NCI-H2081 (cell line): ENCODE measurements around the gene AKT3.

ENCODE experiments used
- DNase-seq, 2 experiments: peaks; one replicate each; lab custom pipeline; 2025; lab: John Stamatoyannopoulos, UW

The AKT3 gene

GRCh38 chr1:243488459-243489157 is 361.4 kb downstream of the AKT3 start:
- no peak for DNase-seq

GRCh38 chr1:243487649-243488227 is 362.3 kb downstream of the AKT3 start:
- DNase-seq: no peak

GRCh38 chr1:243487036-243487648 is 362.9 kb downstream of the AKT3 start:
- DNase-seq: no peak

DNA sequence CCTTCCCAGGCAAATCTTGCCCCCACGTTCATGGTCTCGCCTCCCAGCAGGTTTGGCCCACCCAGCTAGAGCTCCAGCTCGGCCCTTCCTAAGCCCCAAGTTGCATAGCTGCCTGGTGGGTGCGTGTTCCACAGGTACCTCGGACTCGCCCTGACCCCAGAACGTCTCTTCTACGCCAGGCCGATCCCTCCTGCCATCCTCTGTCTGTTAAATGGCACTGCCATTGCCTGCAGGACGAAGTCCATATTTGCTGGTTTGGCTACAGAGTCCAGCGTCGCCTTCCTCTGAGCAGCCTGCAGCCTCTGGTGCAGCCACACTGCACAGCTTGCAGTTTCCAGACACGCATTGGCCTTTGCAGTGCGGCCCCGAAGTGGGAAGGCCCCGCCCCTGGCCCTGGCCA is 366.1 kb downstream of the AKT3 start:
- DNase-seq: no peak

DNA sequence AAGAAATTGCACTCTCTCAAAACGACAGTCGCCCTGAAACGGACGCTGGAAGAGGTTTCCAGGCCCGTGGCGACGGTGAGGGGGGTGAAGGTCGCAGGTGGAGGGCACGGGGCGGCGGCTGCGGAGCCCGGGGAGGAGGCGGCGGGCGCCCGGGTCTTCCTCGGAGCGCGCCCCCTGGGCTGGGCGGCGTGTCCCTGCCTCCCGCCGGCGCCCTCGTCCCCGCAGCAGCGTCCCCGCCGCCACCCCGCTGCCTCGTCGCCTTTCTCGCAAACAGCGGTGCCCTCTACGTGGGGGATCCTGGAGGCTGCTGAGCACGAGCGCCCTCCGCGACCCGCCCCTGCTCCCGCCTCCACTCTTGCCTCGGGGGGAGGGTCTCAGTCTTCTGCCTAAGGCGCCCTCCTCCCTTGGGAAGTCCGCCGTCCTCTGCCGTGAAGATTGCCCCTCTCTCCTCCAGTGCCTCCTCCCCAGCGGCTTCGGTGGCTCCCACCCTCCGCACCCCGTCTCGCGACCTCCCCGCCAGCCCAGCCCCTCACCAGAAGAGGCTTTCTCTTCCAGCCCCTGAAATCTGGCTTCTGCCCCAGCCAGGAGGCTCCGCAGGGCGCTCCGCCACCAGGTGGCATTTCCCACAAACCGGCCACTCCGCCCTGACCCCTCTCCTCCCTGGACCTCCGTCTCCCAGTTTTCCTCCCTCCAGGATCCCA is 366.8 kb downstream of the AKT3 start:
- DNase-seq: no peak

DNA sequence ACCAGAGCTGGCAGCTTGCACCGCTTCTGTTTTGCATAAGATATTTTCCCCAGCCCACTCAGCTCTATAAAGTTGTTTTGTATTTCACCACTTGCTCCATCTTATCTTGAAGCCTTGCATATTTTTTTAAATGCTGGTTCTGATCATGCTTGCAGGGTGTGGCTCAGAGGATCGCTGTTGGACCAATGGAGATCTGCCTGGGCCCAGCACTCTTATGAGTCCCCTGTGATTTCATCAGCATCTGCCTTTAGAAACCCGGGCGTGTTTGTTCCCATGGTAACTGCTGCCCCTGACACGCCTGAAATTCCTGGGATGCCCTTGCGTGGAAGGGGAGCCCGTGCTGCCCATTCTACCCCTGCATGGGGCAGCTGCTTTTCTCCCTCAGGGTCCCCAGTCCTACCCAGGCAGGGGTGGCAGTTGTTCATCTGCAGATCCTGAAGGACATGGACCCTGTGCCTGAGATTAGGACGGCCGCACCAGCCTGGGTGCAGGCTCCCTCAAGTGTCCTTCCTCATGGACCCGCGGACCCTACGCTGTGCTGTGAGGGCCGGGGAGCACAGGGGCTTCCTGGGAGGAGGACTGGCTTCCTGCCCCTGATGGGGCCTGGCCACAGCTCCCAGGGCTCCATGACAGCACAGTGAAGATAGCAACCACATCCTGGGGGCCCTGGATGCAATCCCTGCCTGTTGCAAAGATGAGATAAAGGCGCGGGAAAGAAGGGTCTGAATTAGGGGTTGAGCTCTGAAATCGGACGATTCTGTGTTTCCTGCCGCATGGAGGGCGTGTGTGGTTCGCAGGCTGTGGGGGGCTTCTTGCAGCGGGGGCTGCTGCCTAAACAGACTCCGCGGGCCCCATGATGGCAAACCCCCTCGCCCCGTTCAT is 367.7 kb downstream of the AKT3 start:
- DNase-seq: no peak

GRCh38 chr1:243481101-243481500 is 368.9 kb downstream of the AKT3 start:
- no peak for DNase-seq

GRCh38 chr1:243477731-243478290 is 372.2 kb downstream of the AKT3 start:
- no peak for DNase-seq

- DNase-seq: no peak
Observed at GRCh38 chr1:243475966-243476365, 374.1 kb downstream of the AKT3 start.

GRCh38 chr1:243474906-243475305 is 375.1 kb downstream of the AKT3 start:
- DNase-seq: no peak

DNA sequence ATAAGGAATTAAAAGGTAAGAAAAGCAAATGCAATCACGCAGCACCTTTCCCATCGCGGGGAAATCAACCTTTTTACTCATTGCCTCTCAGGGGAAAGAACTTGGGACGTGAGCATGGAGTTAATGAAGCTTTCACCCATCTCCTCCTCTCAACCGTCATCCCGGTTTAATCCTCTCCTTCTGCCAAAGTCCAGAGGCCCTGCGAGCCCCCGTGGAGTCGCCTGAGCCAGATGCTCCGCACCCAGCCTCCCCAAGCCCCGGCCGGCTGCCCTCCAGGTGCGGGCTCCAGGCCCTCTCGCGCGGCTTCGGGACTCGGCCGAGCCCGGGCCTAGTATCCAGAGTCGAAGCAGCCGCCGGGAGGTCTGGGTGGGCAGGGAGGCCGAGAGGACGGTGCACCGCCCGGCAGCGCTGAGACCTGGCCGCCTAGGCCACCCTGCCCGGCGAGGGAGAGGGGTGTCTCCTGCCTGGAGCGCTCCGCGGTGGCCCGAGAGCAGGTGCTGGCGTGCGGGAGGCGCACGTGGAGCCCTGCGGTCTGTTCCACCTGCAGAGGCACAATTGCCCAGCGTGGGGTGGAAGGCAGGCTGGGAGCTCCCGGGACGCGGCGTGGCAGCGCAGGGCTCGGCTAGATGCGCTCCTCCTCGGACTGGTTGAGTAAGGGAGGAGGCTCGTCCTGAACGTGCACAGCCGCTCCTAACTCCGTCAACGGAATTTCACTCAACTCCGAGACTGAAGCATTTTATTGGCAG is 375.7 kb downstream of the AKT3 start:
- no peak for DNase-seq

DNA sequence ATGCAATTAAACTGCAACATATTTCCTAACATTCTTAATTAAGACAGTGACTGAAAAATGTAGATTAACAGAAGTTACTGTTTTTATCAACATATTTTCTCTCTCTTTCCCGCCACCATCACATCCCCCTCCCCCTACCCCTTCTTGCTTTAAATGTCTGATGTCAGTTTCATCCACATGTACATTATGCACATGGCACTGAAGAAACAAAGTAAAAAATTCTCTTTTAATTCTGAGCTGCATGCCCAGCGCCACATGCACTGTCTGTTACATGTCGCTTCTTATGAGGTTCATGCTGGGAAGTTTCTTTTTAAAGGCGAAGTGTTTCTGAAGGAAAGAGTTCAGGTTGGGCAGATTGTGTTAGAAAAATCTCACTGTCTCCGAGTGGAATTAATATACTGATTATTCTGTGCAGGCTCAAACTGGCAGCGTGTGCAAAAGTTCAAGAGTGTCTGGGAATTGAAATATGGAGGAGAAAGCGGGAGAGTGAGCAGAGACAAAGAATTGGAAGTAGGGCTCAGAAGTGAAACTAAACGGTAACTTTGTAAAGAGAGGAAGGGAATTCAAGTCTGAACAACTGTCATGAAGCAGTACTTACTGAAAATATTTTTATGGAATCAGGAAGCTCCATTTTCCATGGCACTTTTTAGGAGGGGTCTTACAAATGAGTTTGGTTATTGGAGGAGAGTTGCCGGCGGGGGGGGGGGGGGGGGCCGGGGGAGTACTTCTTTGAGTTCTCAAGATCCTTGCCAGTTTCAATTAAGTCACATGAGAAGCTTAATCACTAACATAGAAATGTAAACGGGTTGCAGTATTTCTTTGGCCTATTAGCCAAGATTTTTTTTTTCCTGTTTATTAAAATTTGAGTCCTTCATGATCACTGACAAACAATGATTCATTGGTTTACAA is 376.6 kb downstream of the AKT3 start:
- no peak for DNase-seq

GRCh38 chr1:243471754-243472745 is 378.0 kb downstream of the AKT3 start:
- no peak for DNase-seq

DNA sequence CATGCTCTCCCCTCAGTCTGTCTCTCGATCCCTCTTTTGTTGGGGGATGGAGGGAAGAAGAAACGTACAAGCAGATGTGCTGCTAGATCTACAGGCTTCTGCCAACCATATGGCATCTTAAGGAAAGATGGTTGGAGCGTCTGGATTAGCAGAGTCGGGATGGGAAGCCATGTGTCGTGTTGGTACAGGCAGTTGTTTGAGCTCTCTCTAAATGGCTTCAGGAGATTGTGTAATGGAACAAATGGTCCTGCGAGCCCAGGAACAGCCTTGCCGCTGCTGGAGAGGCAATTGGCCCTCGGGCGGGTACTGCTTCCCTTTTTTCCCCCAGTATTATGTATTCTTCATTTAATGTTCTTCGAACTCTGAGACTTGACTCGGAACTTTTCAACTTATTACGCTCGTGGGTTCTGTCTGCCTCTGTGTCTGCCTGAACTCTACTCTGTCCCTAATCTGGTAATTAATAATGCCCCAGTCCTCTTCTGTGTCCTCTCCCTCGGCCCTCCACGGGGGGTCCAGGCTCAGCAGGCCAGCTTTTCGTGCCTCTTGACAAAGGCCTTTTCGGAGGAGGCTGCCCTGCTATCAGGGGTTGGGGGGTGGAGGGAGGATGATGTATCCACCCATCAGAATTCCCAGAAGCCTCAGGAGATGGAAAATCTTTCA is 378.9 kb downstream of the AKT3 start:
- no peak for DNase-seq

GRCh38 chr1:243470502-243470901 is 379.5 kb downstream of the AKT3 start:
- no peak for DNase-seq

DNA sequence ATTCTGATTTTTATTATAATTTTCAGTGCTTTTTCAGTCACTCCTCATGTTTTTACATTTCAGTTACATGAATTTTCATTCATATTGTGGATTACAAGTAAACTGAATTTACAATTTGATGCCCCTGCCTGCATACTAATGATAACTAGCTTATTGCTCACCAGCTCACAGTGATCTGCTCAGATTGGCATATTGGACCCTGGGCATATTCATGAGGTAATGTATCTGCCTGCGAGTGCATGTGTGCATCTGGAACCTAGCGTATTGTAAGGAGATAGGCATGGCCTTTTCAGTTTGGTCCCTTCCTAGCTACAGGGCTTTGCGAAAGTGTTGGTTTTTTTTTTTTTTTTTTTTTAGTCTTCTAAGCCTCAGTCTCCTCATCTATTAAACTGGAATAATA is 380.5 kb downstream of the AKT3 start:
- no peak for DNase-seq

GRCh38 chr1:243465738-243466137 is 384.3 kb downstream of the AKT3 start:
- DNase-seq: no peak

- DNase-seq: no peak
Observed at GRCh38 chr1:243465081-243465480, 385.0 kb downstream of the AKT3 start.
